Endothelial cell of coronary artery (primary cell): ENCODE results near the gene SFTPD. TPM values are rescaled to one million over a fixed set of nuclear protein-coding genes. Genes with fewer than 3 reads are reported as not detected.

Experiments
- total RNA-seq: library from RNA; depleted of rRNA; stranded (reverse); fragments of >200 nt; gene quantifications from 2 replicates; pipeline ENCODE4 v1.2.3, GENCODE V29; 2014

Gene SFTPD
- not detected in 2 replicates for total RNA-seq

GRCh38 chr10:79948976-79949722, at the start of gene SFTPD:
TSS of gene SFTPD (minus strand) at chr10:79949105. CDS start at chr10:79946659, 2,446 bp downstream.

Other genes with a start within 250 kb of the SFTPD start
- gene NUTM2B, start 245.9 kb downstream of the SFTPD start, total RNA-seq = 0.09 TPM in 2 replicates
- 0.09 TPM in 1 of 2 replicates, not detected in the other for gene NUTM2E, start 122.4 kb downstream of the SFTPD start, total RNA-seq
- 4.1 and 5.1 TPM in 2 replicates for gene TMEM254, start 129.6 kb upstream of the SFTPD start, total RNA-seq
- 3.3 and 3.9 TPM in 2 replicates for gene PLAC9, start 183.6 kb upstream of the SFTPD start, total RNA-seq